HG03175 (cell line): Measurements from ENCODE around the gene ECHDC1.
"Not testable (repeated sequence)": the region's sequence is repeated elsewhere in the genome, so short reads cannot be mapped to it uniquely, and the experiment has no call there.

Experiments
- ATAC-seq: cut with Tn5 transposase; IDR thresholded peaks from one replicate; pipeline ENCODE4 v1.9.1; 2021; ENCODE audit warnings: mild to moderate bottlenecking, moderate library complexity; ENCODE audit not compliant: unreplicated experiment

The ECHDC1 gene

GRCh38 chr6:127342946-127343808 lies at the start of gene ECHDC1:
ECHDC1 (minus strand) TSS chr6:127343609; CDS start chr6:127331028, 12,581 bp downstream.
- peak; percentile 68 for ATAC-seq

- no peak for ATAC-seq
Observed at GRCh38 chr6:127392301-127392700, 48.9 kb upstream of the ECHDC1 start.

- no peak for ATAC-seq
Observed at GRCh38 chr6:127391094-127391953, 47.9 kb upstream of the ECHDC1 start.

- no peak for ATAC-seq
Observed at GRCh38 chr6:127389706-127390105, 46.3 kb upstream of the ECHDC1 start.

GRCh38 chr6:127385668-127386430 lies 42.4 kb upstream of the ECHDC1 start:
- ATAC-seq = no peak

GRCh38 chr6:127384848-127385247 lies 41.4 kb upstream of the ECHDC1 start:
- not testable (repeated sequence) for ATAC-seq

GRCh38 chr6:127383988-127384387 lies 40.6 kb upstream of the ECHDC1 start:
- ATAC-seq = no peak

GRCh38 chr6:127382413-127382812 lies 39.0 kb upstream of the ECHDC1 start:
- ATAC-seq = no peak

- no peak for ATAC-seq
Observed at GRCh38 chr6:127381384-127381783, 38.0 kb upstream of the ECHDC1 start.

- no peak for ATAC-seq
Observed at GRCh38 chr6:127376685-127377084, 33.3 kb upstream of the ECHDC1 start.

- ATAC-seq = no peak
Observed at GRCh38 chr6:127367023-127367375, 23.6 kb upstream of the ECHDC1 start.

GRCh38 chr6:127366282-127367022 lies 23.0 kb upstream of the ECHDC1 start:
- no peak for ATAC-seq

GRCh38 chr6:127365874-127366273 lies 22.5 kb upstream of the ECHDC1 start:
- ATAC-seq = no peak

- ATAC-seq = no peak
Observed at GRCh38 chr6:127352524-127352923, 9.1 kb upstream of the ECHDC1 start.

GRCh38 chr6:127349980-127350379 lies 6.6 kb upstream of the ECHDC1 start:
- ATAC-seq = no peak

- ATAC-seq = no peak
Observed at GRCh38 chr6:127348028-127348661, 4.7 kb upstream of the ECHDC1 start.

GRCh38 chr6:127347178-127347577 lies 3.8 kb upstream of the ECHDC1 start:
- ATAC-seq = no peak

- no peak for ATAC-seq
Observed at GRCh38 chr6:127345521-127345920, 2.1 kb upstream of the ECHDC1 start.

GRCh38 chr6:127343809-127344659 lies 625 bp upstream of the ECHDC1 start:
- peak; percentile 5 for ATAC-seq
